Tongue (tissue), 2 donors: ENCODE measurements around the gene KLF12. TPM values are rescaled to one million over a fixed set of nuclear protein-coding genes. Genes with fewer than 3 reads are reported as not detected.

ENCODE experiments used
- DNase-seq: peaks from one replicate; pipeline ENCODE4 v3.0.0-alpha.2; 2015
- total RNA-seq: library from RNA; depleted of rRNA; stranded (reverse); fragments of >200 nt; gene quantifications from one replicate; pipeline ENCODE4 v1.2.3, GENCODE V29; 2014

The KLF12 gene
- total RNA-seq, 1 donor from 2014 or later: 26.0 TPM

GRCh38 chr13:74103970-74104555 is 30.1 kb downstream of the KLF12 start:
- DNase-seq: no peak

GRCh38 chr13:74103196-74103595 is 31.0 kb downstream of the KLF12 start:
- DNase-seq: no peak

DNA sequence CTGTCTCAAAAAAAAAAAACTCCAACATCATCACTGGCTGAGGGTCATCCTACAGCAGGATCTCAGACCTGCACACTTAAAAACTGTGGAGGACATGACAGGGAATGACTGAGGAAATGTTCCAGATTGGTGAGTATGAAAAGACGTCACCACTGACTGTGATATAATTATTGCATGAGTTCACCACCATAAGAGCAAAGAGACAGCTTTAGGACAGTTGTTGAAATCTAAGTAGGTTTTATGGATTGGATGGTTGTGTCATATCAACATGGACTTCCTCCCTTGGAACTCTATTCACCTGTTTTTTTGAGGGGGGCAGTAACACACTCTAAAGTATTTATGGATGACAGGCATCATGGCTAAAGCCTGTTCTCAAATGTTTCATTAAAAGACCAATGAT is 31.5 kb downstream of the KLF12 start:
- no peak for DNase-seq

DNA sequence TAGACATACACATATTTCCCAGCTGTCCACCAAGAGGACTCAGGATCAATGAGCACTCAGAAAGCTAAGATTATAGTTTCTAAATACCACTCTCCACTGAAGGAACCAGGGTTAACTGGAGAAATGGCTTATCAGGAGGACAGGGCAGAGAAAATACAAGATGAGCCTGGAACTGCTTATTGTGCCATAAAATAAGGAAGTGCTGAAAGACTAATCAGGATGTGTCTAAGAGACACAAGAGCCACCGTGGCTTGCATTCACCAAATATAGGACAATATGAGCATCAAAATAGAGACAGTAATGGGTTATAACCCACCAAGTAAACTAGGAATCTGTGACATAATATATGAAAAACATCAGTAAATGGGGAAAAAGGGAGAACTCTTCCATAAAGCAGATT is 32.8 kb downstream of the KLF12 start:
- DNase-seq: no peak

DNA sequence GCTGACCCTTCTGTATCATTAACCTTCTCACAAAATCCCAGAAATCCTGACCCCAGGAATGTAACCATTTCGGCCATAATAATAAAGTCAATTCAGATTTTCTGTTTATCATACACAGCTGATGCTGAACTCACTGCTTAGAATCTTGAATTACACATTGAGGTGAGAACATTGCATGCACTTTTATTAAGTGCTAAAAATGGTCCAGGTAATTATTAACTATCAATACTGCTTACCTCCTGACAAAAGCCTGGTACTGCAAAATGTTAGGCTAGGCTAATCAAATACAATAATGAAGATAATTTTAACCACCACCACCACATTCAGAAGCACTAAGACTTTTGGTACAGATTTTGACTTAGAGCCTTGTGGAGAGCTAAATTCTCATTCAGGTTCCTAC is 36.1 kb downstream of the KLF12 start:
- DNase-seq: no peak

GRCh38 chr13:74097116-74097515 is 37.1 kb downstream of the KLF12 start:
- no peak for DNase-seq

DNA sequence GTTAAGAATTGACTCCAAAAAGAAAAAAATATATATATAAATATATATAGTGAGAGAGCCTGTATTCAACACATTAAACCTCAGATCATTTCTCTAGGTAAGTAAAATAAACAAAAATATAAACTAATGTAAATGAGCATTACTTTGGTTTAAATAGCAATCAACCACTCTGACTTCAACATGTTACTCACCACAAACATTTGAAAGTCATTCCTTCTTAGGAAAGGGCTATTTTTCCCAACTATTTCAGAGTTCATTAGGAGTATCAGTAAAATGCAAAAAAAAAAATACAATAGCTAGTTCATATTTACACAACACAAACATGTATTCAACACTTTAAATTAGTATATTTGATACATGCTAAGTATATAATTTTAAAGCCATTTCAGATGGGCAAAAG is 40.5 kb downstream of the KLF12 start:
- no peak for DNase-seq

- no peak for DNase-seq
Observed at GRCh38 chr13:74092711-74093110, 41.5 kb downstream of the KLF12 start.

DNA sequence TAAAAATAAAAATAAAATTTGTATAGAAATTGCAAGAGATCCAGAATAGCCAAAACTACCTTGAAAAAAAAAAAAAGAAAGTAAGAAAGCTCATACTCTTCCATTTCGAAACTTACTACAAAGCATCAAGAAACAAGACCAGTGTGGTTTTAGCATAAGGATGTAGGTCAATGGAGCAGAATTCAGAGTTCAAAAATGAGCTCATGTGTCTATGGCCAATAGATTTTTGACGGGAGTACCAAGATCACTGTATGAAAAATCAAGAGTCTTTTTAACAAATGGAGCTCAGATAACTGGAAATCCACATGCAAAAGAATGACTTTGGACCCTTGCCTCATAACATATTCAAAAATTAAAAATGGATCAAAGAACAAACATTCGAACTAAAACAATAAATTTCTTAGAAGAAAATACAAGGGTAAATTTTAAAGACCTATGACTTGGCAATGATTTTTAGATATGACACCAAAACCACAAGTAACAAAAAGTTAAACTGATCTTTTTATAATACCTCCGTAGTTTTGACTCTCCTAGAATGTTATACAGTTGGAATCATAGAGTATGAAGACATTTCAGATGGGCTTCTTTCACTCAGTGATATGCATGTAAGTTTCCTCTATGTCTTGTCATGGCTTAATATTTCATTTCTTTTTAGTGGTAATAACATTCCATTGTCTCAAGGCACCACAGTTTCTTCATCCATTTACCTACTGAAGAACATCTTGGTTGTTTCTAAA is 43.2 kb downstream of the KLF12 start:
- no peak for DNase-seq

DNA sequence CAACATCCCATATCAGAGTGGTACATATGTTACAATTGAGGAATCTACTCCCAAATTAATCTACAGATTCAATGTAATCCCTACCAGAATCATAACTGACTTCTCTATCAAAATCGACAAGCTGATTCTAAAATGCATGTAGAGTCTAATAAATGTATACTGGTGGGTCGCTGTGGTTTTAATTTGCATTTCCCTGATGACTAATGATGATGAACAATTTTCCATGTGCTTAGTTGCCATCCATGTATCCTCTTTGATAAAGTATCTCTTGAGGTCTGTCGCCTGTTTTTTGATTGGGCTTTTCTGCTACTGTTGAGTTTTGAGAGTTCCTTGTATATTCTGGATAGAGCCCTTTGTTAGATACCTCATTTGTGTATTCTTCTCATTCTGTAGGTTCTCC is 43.8 kb downstream of the KLF12 start:
- no peak for DNase-seq

- no peak for DNase-seq
Observed at GRCh38 chr13:74087357-74087756, 46.8 kb downstream of the KLF12 start.
